CD14-positive monocyte (primary cell): ENCODE data around the gene CGAS. TPM values are rescaled to one million over a fixed set of nuclear protein-coding genes. Genes with fewer than 3 reads are reported as not detected.

ENCODE experiments used
- DNase-seq, 3 donors: peaks; one replicate each; pipeline ENCODE4 v3.0.0-alpha.2; 2011 to 2022
- H2AFZ ChIP-seq: 2 replicates; pipeline ENCODE4 v1.6.0; 2012; ENCODE audit warnings: mild to moderate bottlenecking, low read depth, low read length, inconsistent platforms; ENCODE audit not compliant: insufficient read depth, poor library complexity, severe bottlenecking
- H3K27ac ChIP-seq, 2 donors: 1 replicate in 1 of 2; 2 replicates in 1 of 2; pipeline ENCODE4 v1.5.1; 2012 to 2013; ENCODE audit warnings: low read length in 2 of 2, control low read depth in 1 of 2, inconsistent platforms in 1 of 2, low read depth in 1 of 2, mild to moderate bottlenecking in 1 of 2
- H3K27me3 ChIP-seq, 2 donors: one replicate each; pipeline versions ENCODE4 v1.6.0 to v1.6.1; 2011 to 2013; ENCODE audit warnings: low read length in 2 of 2; ENCODE audit not compliant: control insufficient read depth in 2 of 2, insufficient read depth in 2 of 2
- H3K36me3 ChIP-seq, 2 donors: replicated peaks in 1 of 2; 1 replicate in 1 of 2; 2 replicates in 1 of 2; pipeline versions ENCODE4 v1.5.1 to v1.6.1; 2012 to 2013; ENCODE audit warnings: low read length in 2 of 2, control low read depth in 1 of 2, inconsistent platforms in 1 of 2, mild to moderate bottlenecking in 1 of 2; ENCODE audit not compliant: insufficient read depth in 2 of 2, control insufficient read depth in 1 of 2
- H3K4me1 ChIP-seq, 2 donors: 1 replicate in 1 of 2; 2 replicates in 1 of 2; pipeline versions ENCODE4 v1.5.1 to v1.6.1; 2012 to 2013; ENCODE audit warnings: low read length in 2 of 2, control low read depth in 1 of 2, inconsistent platforms in 1 of 2, mild to moderate bottlenecking in 1 of 2, moderate library complexity in 1 of 2; ENCODE audit not compliant: insufficient read depth in 2 of 2, control insufficient read depth in 1 of 2
- H3K4me2 ChIP-seq: replicated peaks from 2 replicates; pipeline ENCODE3; 2012; ENCODE audit warnings: low read length, moderate library complexity, mild to moderate bottlenecking; ENCODE audit not compliant: poor library complexity, severe bottlenecking; ENCODE audit errors: extremely low read depth
- H3K4me3 ChIP-seq, 3 experiments: fragments of 200-600 bp in 1 of 3; sonication (generic) in 1 of 3; replicated peaks in 1 of 3; 1 replicate in 2 of 3; 2 replicates in 1 of 3; pipeline ENCODE4 v1.5.1; 2011 to 2013; ENCODE audit warnings: low read length in 3 of 3, mild to moderate bottlenecking in 3 of 3, control low read depth in 2 of 3, low read depth in 2 of 3, inconsistent platforms in 1 of 3, moderate library complexity in 1 of 3
- H3K79me2 ChIP-seq: 2 replicates; pipeline ENCODE4 v1.6.0; 2012; ENCODE audit warnings: mild to moderate bottlenecking, control low read depth, inconsistent platforms, low read length, moderate library complexity; ENCODE audit not compliant: insufficient read depth
- H3K9ac ChIP-seq: 2 replicates; pipeline ENCODE4 v1.6.0; 2017; ENCODE audit warnings: low read length, mild to moderate bottlenecking; ENCODE audit not compliant: insufficient read depth, poor library complexity, severe bottlenecking
- H3K9me3 ChIP-seq, 2 donors: replicated peaks in 1 of 2; 1 replicate in 1 of 2; 2 replicates in 1 of 2; pipeline versions ENCODE4 v1.5.1 to v1.6.1; 2012 to 2013; ENCODE audit warnings: low read length in 2 of 2, control low read depth in 1 of 2; ENCODE audit not compliant: control insufficient read depth in 1 of 2, insufficient read depth in 1 of 2
- H4K20me1 ChIP-seq: 2 replicates; pipeline ENCODE4 v1.6.0; 2012; ENCODE audit warnings: mild to moderate bottlenecking, low read length, control low read depth, moderate library complexity; ENCODE audit not compliant: insufficient read depth
- H3K27ac Mint-ChIP-seq, 7 donors: one replicate each; pipeline ENCODE4 v1.8.0; 2020; ENCODE audit warnings: mild to moderate bottlenecking in 7 of 7, mixed read lengths in 7 of 7, moderate library complexity in 6 of 7, inconsistent platforms in 2 of 7
- H3K27me3 Mint-ChIP-seq, 3 donors: one replicate each; pipeline ENCODE4 v1.8.0; 2021 to 2022; ENCODE audit warnings: low read depth in 3 of 3, mild to moderate bottlenecking in 3 of 3, mixed read lengths in 3 of 3, moderate library complexity in 3 of 3, inconsistent platforms in 1 of 3
- H3K36me3 Mint-ChIP-seq, 2 donors: one replicate each; pipeline ENCODE4 v1.8.0; 2020; ENCODE audit warnings: mixed read lengths in 2 of 2, inconsistent platforms in 1 of 2, mild to moderate bottlenecking in 1 of 2
- H3K4me1 Mint-ChIP-seq: one replicate; pipeline ENCODE4 v1.8.0; 2020; ENCODE audit warnings: mild to moderate bottlenecking, mixed read lengths
- H3K4me3 Mint-ChIP-seq, 2 donors: one replicate each; pipeline ENCODE4 v1.8.0; 2020; ENCODE audit warnings: mild to moderate bottlenecking in 2 of 2, mixed read lengths in 2 of 2, moderate library complexity in 1 of 2
- H3K9me3 Mint-ChIP-seq, 7 donors: one replicate each; pipeline ENCODE4 v1.8.0; 2020 to 2022; ENCODE audit warnings: mixed read lengths in 7 of 7, mild to moderate bottlenecking in 6 of 7, moderate library complexity in 6 of 7, inconsistent platforms in 2 of 7
- WGBS: methylation state at CpG from one replicate; pipeline ENCODE4 v1.1.5; 2013; ENCODE audit warnings: missing lambda C conversion rate; ENCODE audit not compliant: insufficient coverage; 5-methylcytosine and 5-hydroxymethylcytosine counted together
- intact Hi-C, 2 donors: fragments of 100-400 bp; cut with micrococcal nuclease; formaldehyde crosslinking; loops; one replicate each; pipeline versions ENCODE4 v1.15.0 to v1.15.1; 2023
- polyA plus RNA-seq, 3 donors: library from polyadenylated mRNA; depleted of rRNA in 1 of 3; unstranded in 2 of 3; stranded (reverse) in 1 of 3; fragments of 300-500 nt in 2 of 3; fragments of >200 nt in 1 of 3; fragmentation: Illumina TruSeq in 2 of 3; gene quantifications; 1 replicate in 2 of 3; 2 replicates in 1 of 3; pipeline ENCODE4 v1.2.3, GENCODE V29; 2012 to 2021
- TF ChIP-seq, protein P1 (sequence below): fragments of 200-600 bp; IDR thresholded peaks from one replicate; pipeline ENCODE4 v1.8.0; 2022; ENCODE audit warnings: antibody characterized with exemption, mild to moderate bottlenecking

Gene CGAS
- polyA plus RNA-seq, 3 donors: 4.9 to 13.9 (median 6.7) TPM

DNA sequence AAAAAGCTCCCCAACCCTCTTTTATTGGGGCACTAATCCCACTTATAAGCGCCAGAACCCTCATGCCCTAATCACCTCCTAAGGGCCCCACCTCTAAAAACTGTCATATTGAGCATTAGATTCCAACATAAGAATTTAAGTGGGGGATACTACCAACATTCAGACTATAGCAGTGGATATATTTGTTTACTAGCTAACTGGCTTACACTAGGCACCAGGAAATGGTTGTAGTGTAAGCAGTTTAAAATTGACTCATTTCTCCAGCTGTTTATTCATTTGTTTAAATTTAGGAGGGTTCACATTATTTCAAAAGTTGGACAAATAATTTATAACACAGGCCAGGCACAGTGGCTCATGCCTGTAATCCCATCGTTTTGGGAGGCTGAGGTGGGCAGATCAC, 32.3 kb upstream of the CGAS start:
- intact Hi-C loops: no loop called here
- H3K27ac Mint-ChIP-seq: peak overlapping the region in 4 of 7 donors; percentile 41 to 69 (median 46)
- H3K27ac ChIP-seq: peak overlapping the region in 1 of 2 donors; percentile 23
- peaks cover 85 to 99% of the 10 kb centered on the region in 2 donors for H3K36me3 ChIP-seq
- H3K9me3 ChIP-seq: no peaks in the 10 kb centered on the region
- peaks cover 73 to 96% of the 10 kb centered on the region in 2 donors for H3K36me3 Mint-ChIP-seq
- H3K4me1 Mint-ChIP-seq: no peaks in the 10 kb centered on the region
- TF ChIP-seq, protein P1, sequence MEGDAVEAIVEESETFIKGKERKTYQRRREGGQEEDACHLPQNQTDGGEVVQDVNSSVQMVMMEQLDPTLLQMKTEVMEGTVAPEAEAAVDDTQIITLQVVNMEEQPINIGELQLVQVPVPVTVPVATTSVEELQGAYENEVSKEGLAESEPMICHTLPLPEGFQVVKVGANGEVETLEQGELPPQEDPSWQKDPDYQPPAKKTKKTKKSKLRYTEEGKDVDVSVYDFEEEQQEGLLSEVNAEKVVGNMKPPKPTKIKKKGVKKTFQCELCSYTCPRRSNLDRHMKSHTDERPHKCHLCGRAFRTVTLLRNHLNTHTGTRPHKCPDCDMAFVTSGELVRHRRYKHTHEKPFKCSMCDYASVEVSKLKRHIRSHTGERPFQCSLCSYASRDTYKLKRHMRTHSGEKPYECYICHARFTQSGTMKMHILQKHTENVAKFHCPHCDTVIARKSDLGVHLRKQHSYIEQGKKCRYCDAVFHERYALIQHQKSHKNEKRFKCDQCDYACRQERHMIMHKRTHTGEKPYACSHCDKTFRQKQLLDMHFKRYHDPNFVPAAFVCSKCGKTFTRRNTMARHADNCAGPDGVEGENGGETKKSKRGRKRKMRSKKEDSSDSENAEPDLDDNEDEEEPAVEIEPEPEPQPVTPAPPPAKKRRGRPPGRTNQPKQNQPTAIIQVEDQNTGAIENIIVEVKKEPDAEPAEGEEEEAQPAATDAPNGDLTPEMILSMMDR: no peak
- H2AFZ ChIP-seq: no peak overlapping the region
- no peaks in the 10 kb centered on the region for H3K27me3 ChIP-seq
- no peaks in the 10 kb centered on the region for H3K4me1 ChIP-seq
- peaks cover 19% of the 10 kb centered on the region for H3K79me2 ChIP-seq
- H3K27me3 Mint-ChIP-seq: no peaks in the 10 kb centered on the region
- no peak overlapping the region for H3K4me2 ChIP-seq
- 100% methylated on average over 1 of the region's 2 CpGs for WGBS
- H4K20me1 ChIP-seq: no peaks in the 10 kb centered on the region
- no peak overlapping the region for H3K9ac ChIP-seq
- peaks cover 0 to 2% (median 0%) of the 10 kb centered on the region in 7 donors for H3K9me3 Mint-ChIP-seq
- H3K4me3 Mint-ChIP-seq: no peak overlapping the region
- DNase-seq: no peak
- no peak overlapping the region for H3K4me3 ChIP-seq

DNA sequence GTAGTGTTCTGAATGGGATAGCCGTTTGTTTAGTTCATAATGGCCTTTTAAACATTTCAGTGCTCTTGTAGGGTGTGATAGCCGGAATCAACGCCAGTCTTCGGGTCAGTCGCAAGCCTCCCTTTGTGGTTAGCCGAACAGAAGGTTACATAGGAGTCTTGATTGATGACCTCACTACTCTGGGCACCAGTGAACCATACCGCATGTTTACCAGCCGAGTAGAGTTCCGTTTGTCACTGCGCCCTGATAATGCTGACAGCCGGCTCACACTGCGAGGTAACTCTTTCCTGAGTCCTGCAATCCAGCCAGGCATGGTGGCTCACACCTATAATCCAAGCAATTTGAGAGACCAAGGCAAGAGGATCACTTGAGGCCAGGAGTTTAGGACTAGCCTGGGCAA, 29.9 kb upstream of the CGAS start:
- intact Hi-C loops: no loop called here
- H3K9me3 ChIP-seq: no peaks in the 10 kb centered on the region
- TF ChIP-seq, protein P1: no peak
- Mint-ChIP-seq H3K27me3 (no peaks in the 10 kb centered on the region), H3K9me3 (no peaks in the 10 kb centered on the region), H3K4me1 (no peaks in the 10 kb centered on the region), H3K4me3 (no peak overlapping the region), H3K36me3 (peaks cover 59 to 93% of the 10 kb centered on the region in 2 donors), H3K27ac (peak overlapping the region in 1 of 7 donors; percentile 48)
- peaks cover 83 to 99% of the 10 kb centered on the region in 2 donors for H3K36me3 ChIP-seq
- no peak overlapping the region for H3K4me2 ChIP-seq
- H3K79me2 ChIP-seq: peaks cover 17% of the 10 kb centered on the region
- H3K4me1 ChIP-seq: no peaks in the 10 kb centered on the region
- no peak overlapping the region for H2AFZ ChIP-seq
- H3K9ac ChIP-seq: no peak overlapping the region
- WGBS: 96% methylated on average over 11 of the region's 12 CpGs
- DNase-seq: no peak
- no peak overlapping the region for H3K4me3 ChIP-seq
- no peaks in the 10 kb centered on the region for H3K27me3 ChIP-seq
- H4K20me1 ChIP-seq: no peaks in the 10 kb centered on the region
- no peak overlapping the region for H3K27ac ChIP-seq
